Mammary epithelial cell (primary cell): Measurements from ENCODE around the gene F7.
"Not testable (repeated sequence)": the region's sequence is repeated elsewhere in the genome, so short reads cannot be mapped to it uniquely, and the experiment has no call there.

Experiments used
- EZH2 ChIP-seq: IDR thresholded peaks from 2 replicates; pipeline ENCODE4 v1.6.1; 2012; ENCODE audit warnings: low read length, inconsistent platforms, borderline replicate concordance
- TF ChIP-seq, protein P1 (sequence below), 2 donors: IDR thresholded peaks in 1 of 2; conservative IDR thresholded peaks in 1 of 2; 2 replicates each; pipeline ENCODE4 v1.5.1; 2011 to 2012; ENCODE audit warnings: inconsistent platforms in 2 of 2, low read length in 2 of 2, mild to moderate bottlenecking in 2 of 2, control low read depth in 1 of 2, low read depth in 1 of 2; ENCODE audit not compliant: insufficient read depth in 1 of 2; ENCODE audit errors: extremely low read depth in 1 of 2

GRCh38 chr13:113111821-113112220 is 6.2 kb downstream of the F7 start:
- TF ChIP-seq, protein P1, sequence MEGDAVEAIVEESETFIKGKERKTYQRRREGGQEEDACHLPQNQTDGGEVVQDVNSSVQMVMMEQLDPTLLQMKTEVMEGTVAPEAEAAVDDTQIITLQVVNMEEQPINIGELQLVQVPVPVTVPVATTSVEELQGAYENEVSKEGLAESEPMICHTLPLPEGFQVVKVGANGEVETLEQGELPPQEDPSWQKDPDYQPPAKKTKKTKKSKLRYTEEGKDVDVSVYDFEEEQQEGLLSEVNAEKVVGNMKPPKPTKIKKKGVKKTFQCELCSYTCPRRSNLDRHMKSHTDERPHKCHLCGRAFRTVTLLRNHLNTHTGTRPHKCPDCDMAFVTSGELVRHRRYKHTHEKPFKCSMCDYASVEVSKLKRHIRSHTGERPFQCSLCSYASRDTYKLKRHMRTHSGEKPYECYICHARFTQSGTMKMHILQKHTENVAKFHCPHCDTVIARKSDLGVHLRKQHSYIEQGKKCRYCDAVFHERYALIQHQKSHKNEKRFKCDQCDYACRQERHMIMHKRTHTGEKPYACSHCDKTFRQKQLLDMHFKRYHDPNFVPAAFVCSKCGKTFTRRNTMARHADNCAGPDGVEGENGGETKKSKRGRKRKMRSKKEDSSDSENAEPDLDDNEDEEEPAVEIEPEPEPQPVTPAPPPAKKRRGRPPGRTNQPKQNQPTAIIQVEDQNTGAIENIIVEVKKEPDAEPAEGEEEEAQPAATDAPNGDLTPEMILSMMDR (conservative IDR thresholded peaks at IDR 0.05 in 1 of 2, IDR thresholded peaks at IDR 0.05 in 1 of 2; ENCODE audit: extremely low read depth in 1 of 2, insufficient read depth in 1 of 2, low read depth in 1 of 2, low read length in 2 of 2): not testable (repeated sequence)
- not testable (repeated sequence) for TF ChIP-seq EZH2
